WTC11 (cell line): ENCODE data around the gene DYRK3. TPM values are rescaled to one million over a fixed set of nuclear protein-coding genes. Genes with fewer than 3 reads are reported as not detected.

ENCODE experiments used
- ATAC-seq: fragments of 200-7000 bp; cut with Tn5 transposase; 2 replicates; pipeline ENCODE4 v1.10.0; 2021; ENCODE audit warnings: mild to moderate bottlenecking, moderate library complexity
- CTCF ChIA-PET: fragments of 300-600 bp; sonication (Branson Sonifier 250); formaldehyde crosslinking; loops from one replicate; lab custom pipeline; 2021; ENCODE audit warnings: antibody characterized with exemption; lab: Charles Lee
- POLR2A ChIA-PET: fragments of 350-600 bp; sonication (Branson Sonifier 250); formaldehyde crosslinking; loops from one replicate; lab custom pipeline; 2021; ENCODE audit warnings: antibody characterized with exemption; lab: Charles Lee
- DNase-seq: peaks from one replicate; pipeline ENCODE4 v3.0.0; 2021; ENCODE audit warnings: low spot score
- H3K27ac Mint-ChIP-seq: 2 replicates; pipeline ENCODE4 v1.8.0; 2021; ENCODE audit warnings: mixed read lengths
- H3K27me3 Mint-ChIP-seq: 2 replicates; pipeline ENCODE4 v1.8.0; 2021; ENCODE audit warnings: low read depth, mild to moderate bottlenecking, moderate library complexity, mixed read lengths
- H3K36me3 Mint-ChIP-seq: 2 replicates; pipeline ENCODE4 v1.8.0; 2021; ENCODE audit warnings: mixed read lengths
- H3K4me1 Mint-ChIP-seq: 2 replicates; pipeline ENCODE4 v1.8.0; 2022; ENCODE audit warnings: mixed read lengths
- H3K4me3 Mint-ChIP-seq: 2 replicates; pipeline ENCODE4 v1.8.0; 2021; ENCODE audit warnings: mild to moderate bottlenecking, moderate library complexity, mixed read lengths
- H3K9me3 Mint-ChIP-seq: 2 replicates; pipeline ENCODE4 v1.8.0; 2021; ENCODE audit warnings: mixed read lengths
- ATF1 ChIP-seq: sonication (generic); formaldehyde crosslinking; IDR thresholded peaks from 2 replicates; pipeline ENCODE4 v1.8.1; 2023; ENCODE audit warnings: mild to moderate bottlenecking, moderate library complexity, missing genetic modification reagents
- CDX4 ChIP-seq: fragments of 250-450 bp; sonication (Bioruptor Pico); IDR thresholded peaks from 2 replicates; pipeline ENCODE4 v1.9.0; 2021; ENCODE audit warnings: moderate library complexity, mild to moderate bottlenecking, inconsistent platforms, borderline replicate concordance
- CREM ChIP-seq: sonication (generic); formaldehyde crosslinking; IDR thresholded peaks from 2 replicates; pipeline ENCODE4 v1.8.1; 2022; ENCODE audit warnings: mild to moderate bottlenecking, missing genetic modification reagents, moderate library complexity
- FOXP1 ChIP-seq: sonication (generic); formaldehyde crosslinking; IDR thresholded peaks from 2 replicates; pipeline ENCODE4 v1.8.0; 2022; ENCODE audit warnings: missing genetic modification reagents, mild to moderate bottlenecking, moderate library complexity, borderline replicate concordance
- FOXP4 ChIP-seq: sonication (generic); formaldehyde crosslinking; IDR thresholded peaks from 2 replicates; pipeline ENCODE4 v1.8.0; 2022; ENCODE audit warnings: mild to moderate bottlenecking, missing genetic modification reagents
- GTF2I ChIP-seq: fragments of 250-450 bp; sonication (Bioruptor Pico); conservative IDR thresholded peaks from 2 replicates; pipeline ENCODE4 v1.4.0; 2021; ENCODE audit warnings: mild to moderate bottlenecking
- MAX ChIP-seq: sonication (generic); formaldehyde crosslinking; IDR thresholded peaks from 2 replicates; pipeline ENCODE4 v1.8.0; 2022; ENCODE audit warnings: mild to moderate bottlenecking, missing genetic modification reagents
- NFYB ChIP-seq: sonication (generic); formaldehyde crosslinking; conservative IDR thresholded peaks from 2 replicates; pipeline ENCODE4 v1.8.0; 2022; ENCODE audit warnings: low read depth, missing genetic modification reagents
- TCF7 ChIP-seq: sonication (generic); formaldehyde crosslinking; IDR thresholded peaks from 2 replicates; pipeline ENCODE4 v1.8.0; 2022; ENCODE audit warnings: mild to moderate bottlenecking, low read depth, missing genetic modification reagents, moderate library complexity
- ZBTB21 ChIP-seq: sonication (generic); formaldehyde crosslinking; IDR thresholded peaks from 2 replicates; pipeline ENCODE4 v1.8.1; 2023; ENCODE audit warnings: mild to moderate bottlenecking, missing genetic modification reagents, borderline replicate concordance
- ZNF138 ChIP-seq: sonication (generic); formaldehyde crosslinking; conservative IDR thresholded peaks from 2 replicates; pipeline ENCODE4 v1.8.1; 2022; ENCODE audit warnings: mild to moderate bottlenecking, moderate library complexity, missing genetic modification reagents
- ZNF281 ChIP-seq: sonication (generic); formaldehyde crosslinking; IDR thresholded peaks from 2 replicates; pipeline ENCODE4 v1.8.0; 2023; ENCODE audit warnings: mild to moderate bottlenecking, missing genetic modification reagents
- ZNF532 ChIP-seq: fragments of 250-450 bp; sonication (Bioruptor Pico); IDR thresholded peaks from 2 replicates; pipeline ENCODE4 v1.9.0; 2021; ENCODE audit warnings: mild to moderate bottlenecking, borderline replicate concordance
- ZNF671 ChIP-seq: fragments of 250-450 bp; sonication (Bioruptor Pico); IDR thresholded peaks from 2 replicates; pipeline ENCODE4 v1.8.0; 2021; ENCODE audit warnings: mild to moderate bottlenecking
- ZSCAN18 ChIP-seq: fragments of 250-450 bp; sonication (Bioruptor Pico); IDR thresholded peaks from 2 replicates; pipeline ENCODE4 v2.1.2; 2022; ENCODE audit warnings: mild to moderate bottlenecking, moderate library complexity
- total RNA-seq: library from RNA; stranded (reverse); gene quantifications from 3 replicates; pipeline ENCODE4 v1.2.3, GENCODE V29; 2021

DYRK3 gene
- total RNA-seq, 1 experiment from 2014 or later, result 7.8 TPM

- TF ChIP-seq ZNF532 (no peak), ZNF671 (no peak), ZSCAN18 (no peak), FOXP4 (no peak), ZNF281 (CRISPR knock-in tag) (no peak)
Measured at GRCh38 chr1:206591226-206591625, 44.1 kb upstream of the DYRK3 start (continued).

- ATAC-seq (no peak), DNase-seq (no peak)
- ChIA-PET POLR2A (no interaction called here), CTCF (interaction anchor here (0.7 to 1.2 kb wide), 3 partner anchors 8 to 36 kb away, joined by 3 read pairs; no protein-coding TSS in a partner anchor)
- Mint-ChIP-seq H3K27ac (no peak overlapping the region), H3K4me1 (no peaks in the 10 kb centered on the region), H3K27me3 (no peaks in the 10 kb centered on the region), H3K4me3 (no peak overlapping the region), H3K36me3 (peaks cover 31% of the 10 kb centered on the region), H3K9me3 (no peaks in the 10 kb centered on the region)
- TF ChIP-seq ZNF138, result no peak
- TF ChIP-seq MAX (CRISPR knock-in tag), result no peak
- no peak for TF ChIP-seq FOXP1
- no peak for TF ChIP-seq ZNF532
- no peak for TF ChIP-seq ATF1 (CRISPR knock-in tag)
- TF ChIP-seq TCF7 (CRISPR knock-in tag), result no peak
- no peak for TF ChIP-seq NFYB (CRISPR knock-in tag)
- no peak for TF ChIP-seq GTF2I (CRISPR knock-in tag)
- TF ChIP-seq ZBTB21, result no peak
- no peak for TF ChIP-seq CDX4 (CRISPR knock-in tag)
- TF ChIP-seq CREM (CRISPR knock-in tag), result no peak
Measured at GRCh38 chr1:206591696-206592095, 43.6 kb upstream of the DYRK3 start.
